Osteoblast (primary cell): ENCODE data around the gene NRCAM. TPM values are rescaled to one million over a fixed set of nuclear protein-coding genes. Genes with fewer than 3 reads are reported as not detected.

Experiments used
- DNase-seq: peaks from one replicate; pipeline ENCODE4 v3.0.0; 2011; ENCODE audit warnings: low spot score, mixed read lengths; ENCODE audit not compliant: insufficient read length; ENCODE audit errors: missing footprints
- H2AFZ ChIP-seq: 2 replicates; pipeline ENCODE4 v1.6.0; 2011; ENCODE audit warnings: mild to moderate bottlenecking, low read length
- H3K27ac ChIP-seq: 2 replicates; pipeline ENCODE4 v1.5.1; 2011; ENCODE audit warnings: mild to moderate bottlenecking, low read depth, low read length, moderate library complexity
- H3K27me3 ChIP-seq: 2 replicates; pipeline ENCODE4 v1.6.0; 2012; ENCODE audit warnings: mild to moderate bottlenecking, control low read depth, inconsistent platforms, low read length, moderate library complexity; ENCODE audit not compliant: insufficient read depth
- H3K36me3 ChIP-seq: 2 replicates; pipeline ENCODE4 v1.5.1; 2011; ENCODE audit warnings: mild to moderate bottlenecking, low read length, control low read depth, moderate library complexity; ENCODE audit not compliant: insufficient read depth
- H3K4me1 ChIP-seq: 2 replicates; pipeline ENCODE4 v1.5.1; 2011; ENCODE audit warnings: mild to moderate bottlenecking, low read length, control low read depth, moderate library complexity; ENCODE audit not compliant: insufficient read depth
- H3K4me2 ChIP-seq: 2 replicates; pipeline ENCODE4 v1.6.0; 2011; ENCODE audit warnings: mild to moderate bottlenecking, low read length; ENCODE audit not compliant: insufficient read depth
- H3K4me3 ChIP-seq: fragments of 200-600 bp; sonication (generic); 3 replicates; pipeline ENCODE4 v1.5.1; 2012; ENCODE audit warnings: mild to moderate bottlenecking, low read length, inconsistent platforms; ENCODE audit not compliant: insufficient read depth
- H3K79me2 ChIP-seq: 2 replicates; pipeline ENCODE4 v1.6.0; 2012; ENCODE audit warnings: mild to moderate bottlenecking, low read length, control low read depth, inconsistent platforms; ENCODE audit not compliant: insufficient read depth
- H3K9me3 ChIP-seq: 2 replicates; pipeline ENCODE4 v1.5.1; 2011; ENCODE audit warnings: low read depth, low read length, control low read depth
- H4K20me1 ChIP-seq: 2 replicates; pipeline ENCODE4 v1.6.0; 2012; ENCODE audit warnings: mild to moderate bottlenecking, low read length, control low read depth; ENCODE audit not compliant: insufficient read depth
- CTCF ChIP-seq: IDR thresholded peaks from 2 replicates; pipeline ENCODE4 v1.5.1; 2011; ENCODE audit warnings: mild to moderate bottlenecking, low read depth, low read length, moderate library complexity; ENCODE audit errors: extremely low read depth
- total RNA-seq: library from RNA; depleted of rRNA; stranded (reverse); fragments of >200 nt; gene quantifications from 2 replicates; pipeline ENCODE4 v1.2.3, GENCODE V29; 2012

NRCAM gene
- total RNA-seq, 1 donor, result 2.2 TPM

- no peaks in the 10 kb centered on the region for H3K27me3 ChIP-seq
- peak overlapping the region; percentile 36 for H3K4me2 ChIP-seq
- no peak for TF ChIP-seq CTCF
- peak overlapping the region; percentile 24 for H3K27ac ChIP-seq
- H3K4me3 ChIP-seq, result no peak overlapping the region
- H3K79me2 ChIP-seq, result no peaks in the 10 kb centered on the region
- H3K4me1 ChIP-seq, result peaks cover 13% of the 10 kb centered on the region
- H4K20me1 ChIP-seq, result no peaks in the 10 kb centered on the region
- peak overlapping the region; percentile 32 for H2AFZ ChIP-seq
- no peaks in the 10 kb centered on the region for H3K36me3 ChIP-seq
- peak; percentile 30 for DNase-seq
- no peaks in the 10 kb centered on the region for H3K9me3 ChIP-seq
Measured at GRCh38 chr7:108222236-108222892, 233.9 kb downstream of the NRCAM start.

- Histone ChIP-seq H4K20me1 (no peaks in the 10 kb centered on the region), H3K79me2 (no peaks in the 10 kb centered on the region), H3K27me3 (no peaks in the 10 kb centered on the region), H3K4me3 (no peak overlapping the region), H3K4me2 (no peak overlapping the region), H3K36me3 (no peaks in the 10 kb centered on the region), H3K9me3 (no peaks in the 10 kb centered on the region), H3K4me1 (peaks cover 5% of the 10 kb centered on the region), H2AFZ (peak overlapping the region; percentile 51), H3K27ac (no peak overlapping the region)
- no peak for TF ChIP-seq CTCF
- no peak for DNase-seq
Measured at GRCh38 chr7:108211382-108212201, 244.6 kb downstream of the NRCAM start.

- no peak overlapping the region for H3K4me3 ChIP-seq
- no peaks in the 10 kb centered on the region for H3K36me3 ChIP-seq
- H3K27ac ChIP-seq, result no peak overlapping the region
- no peaks in the 10 kb centered on the region for H4K20me1 ChIP-seq
- no peak overlapping the region for H3K4me2 ChIP-seq
- H3K27me3 ChIP-seq, result no peaks in the 10 kb centered on the region
- no peak for DNase-seq
- no peak for TF ChIP-seq CTCF
- peaks cover 5% of the 10 kb centered on the region for H3K4me1 ChIP-seq
- H3K9me3 ChIP-seq, result no peaks in the 10 kb centered on the region
- no peaks in the 10 kb centered on the region for H3K79me2 ChIP-seq
- no peak overlapping the region for H2AFZ ChIP-seq
Measured at GRCh38 chr7:108210796-108211195, 245.4 kb downstream of the NRCAM start.

GRCh38 chr7:108205311-108205710 is 250.9 kb downstream of the NRCAM start:
- H3K4me3 ChIP-seq, result no peak overlapping the region
- H3K27ac ChIP-seq, result no peak overlapping the region
- no peak overlapping the region for H3K4me2 ChIP-seq
- H3K4me1 ChIP-seq, result no peaks in the 10 kb centered on the region
- TF ChIP-seq CTCF, result no peak
- no peaks in the 10 kb centered on the region for H3K79me2 ChIP-seq
- no peaks in the 10 kb centered on the region for H3K36me3 ChIP-seq
- no peak overlapping the region for H2AFZ ChIP-seq
- DNase-seq, result no peak
- no peaks in the 10 kb centered on the region for H4K20me1 ChIP-seq
- H3K9me3 ChIP-seq, result no peaks in the 10 kb centered on the region
- H3K27me3 ChIP-seq, result no peaks in the 10 kb centered on the region
